PFSK-1 (cell line): ENCODE measurements around the gene TTF1.

ENCODE experiments used
- FOXP2 ChIP-seq: optimal IDR thresholded peaks from 2 replicates; pipeline ENCODE3; 2011; ENCODE audit warnings: borderline replicate concordance, control low read depth, inconsistent platforms; ENCODE audit not compliant: insufficient read depth; ENCODE audit errors: extremely low read length, extremely low read depth
- POLR2AphosphoS5 ChIP-seq: IDR thresholded peaks from 2 replicates; pipeline ENCODE4 v1.6.1; 2012; ENCODE audit warnings: low read depth, mild to moderate bottlenecking, control low read depth, low read length, moderate library complexity
- SIN3A ChIP-seq: IDR thresholded peaks from 2 replicates; pipeline ENCODE4 v1.6.1; 2012; ENCODE audit warnings: mild to moderate bottlenecking, low read length, moderate library complexity, borderline replicate concordance; ENCODE audit not compliant: insufficient read depth
- TAF1 ChIP-seq: IDR thresholded peaks from 2 replicates; pipeline ENCODE4 v1.6.1; 2012; ENCODE audit warnings: low read length, control low read depth, borderline replicate concordance; ENCODE audit not compliant: insufficient read depth
- TF ChIP-seq, protein P1 (sequence below), 2 experiments: IDR thresholded peaks; 2 replicates each; pipeline versions ENCODE4 v1.6.1 to v1.8.0; 2011 to 2012; ENCODE audit warnings: low read depth in 2 of 2, low read length in 2 of 2, control low read depth in 1 of 2, inconsistent platforms in 1 of 2, mild to moderate bottlenecking in 1 of 2, moderate library complexity in 1 of 2; ENCODE audit not compliant: insufficient read depth in 1 of 2

TTF1 gene

DNA sequence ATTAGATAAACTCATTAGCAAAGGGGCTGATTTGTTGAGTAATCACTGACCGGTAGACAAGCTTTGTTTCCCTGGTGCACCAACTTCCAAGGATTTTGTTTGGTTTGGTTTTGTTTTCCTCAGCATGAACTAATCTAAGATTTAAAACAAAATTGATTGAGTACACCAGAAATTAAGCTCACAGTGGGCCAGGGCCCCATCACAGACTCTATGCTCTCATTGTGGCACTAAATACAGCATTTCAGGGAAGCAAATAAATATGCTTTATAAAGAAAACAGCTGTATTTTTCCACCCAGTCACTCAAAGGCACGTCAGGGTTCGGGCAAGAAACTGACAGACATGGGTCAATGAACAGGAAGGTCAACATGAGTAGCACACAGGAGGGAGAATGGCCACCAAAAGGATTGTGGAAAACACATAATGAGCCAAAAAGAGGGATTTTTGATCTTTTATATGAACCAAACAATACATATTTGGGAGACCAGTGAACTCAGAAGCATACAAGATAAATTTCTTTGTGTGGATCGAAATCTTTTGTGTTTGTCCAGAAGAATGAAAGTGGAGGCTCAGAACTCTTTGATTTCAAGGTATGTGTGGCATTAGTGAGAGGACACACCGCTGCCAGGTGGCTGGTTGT is 12.2 kb upstream of the TTF1 start:
- no peak for TF ChIP-seq SIN3A
- TF ChIP-seq POLR2AphosphoS5: no peak
- TF ChIP-seq TAF1: no peak
- TF ChIP-seq, protein P1, sequence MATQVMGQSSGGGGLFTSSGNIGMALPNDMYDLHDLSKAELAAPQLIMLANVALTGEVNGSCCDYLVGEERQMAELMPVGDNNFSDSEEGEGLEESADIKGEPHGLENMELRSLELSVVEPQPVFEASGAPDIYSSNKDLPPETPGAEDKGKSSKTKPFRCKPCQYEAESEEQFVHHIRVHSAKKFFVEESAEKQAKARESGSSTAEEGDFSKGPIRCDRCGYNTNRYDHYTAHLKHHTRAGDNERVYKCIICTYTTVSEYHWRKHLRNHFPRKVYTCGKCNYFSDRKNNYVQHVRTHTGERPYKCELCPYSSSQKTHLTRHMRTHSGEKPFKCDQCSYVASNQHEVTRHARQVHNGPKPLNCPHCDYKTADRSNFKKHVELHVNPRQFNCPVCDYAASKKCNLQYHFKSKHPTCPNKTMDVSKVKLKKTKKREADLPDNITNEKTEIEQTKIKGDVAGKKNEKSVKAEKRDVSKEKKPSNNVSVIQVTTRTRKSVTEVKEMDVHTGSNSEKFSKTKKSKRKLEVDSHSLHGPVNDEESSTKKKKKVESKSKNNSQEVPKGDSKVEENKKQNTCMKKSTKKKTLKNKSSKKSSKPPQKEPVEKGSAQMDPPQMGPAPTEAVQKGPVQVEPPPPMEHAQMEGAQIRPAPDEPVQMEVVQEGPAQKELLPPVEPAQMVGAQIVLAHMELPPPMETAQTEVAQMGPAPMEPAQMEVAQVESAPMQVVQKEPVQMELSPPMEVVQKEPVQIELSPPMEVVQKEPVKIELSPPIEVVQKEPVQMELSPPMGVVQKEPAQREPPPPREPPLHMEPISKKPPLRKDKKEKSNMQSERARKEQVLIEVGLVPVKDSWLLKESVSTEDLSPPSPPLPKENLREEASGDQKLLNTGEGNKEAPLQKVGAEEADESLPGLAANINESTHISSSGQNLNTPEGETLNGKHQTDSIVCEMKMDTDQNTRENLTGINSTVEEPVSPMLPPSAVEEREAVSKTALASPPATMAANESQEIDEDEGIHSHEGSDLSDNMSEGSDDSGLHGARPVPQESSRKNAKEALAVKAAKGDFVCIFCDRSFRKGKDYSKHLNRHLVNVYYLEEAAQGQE (IDR thresholded peaks at IDR 0.05; ENCODE audit: insufficient read depth in 1 of 2, low read depth in 2 of 2, low read length in 2 of 2): no peak
- no peak for TF ChIP-seq FOXP2

DNA sequence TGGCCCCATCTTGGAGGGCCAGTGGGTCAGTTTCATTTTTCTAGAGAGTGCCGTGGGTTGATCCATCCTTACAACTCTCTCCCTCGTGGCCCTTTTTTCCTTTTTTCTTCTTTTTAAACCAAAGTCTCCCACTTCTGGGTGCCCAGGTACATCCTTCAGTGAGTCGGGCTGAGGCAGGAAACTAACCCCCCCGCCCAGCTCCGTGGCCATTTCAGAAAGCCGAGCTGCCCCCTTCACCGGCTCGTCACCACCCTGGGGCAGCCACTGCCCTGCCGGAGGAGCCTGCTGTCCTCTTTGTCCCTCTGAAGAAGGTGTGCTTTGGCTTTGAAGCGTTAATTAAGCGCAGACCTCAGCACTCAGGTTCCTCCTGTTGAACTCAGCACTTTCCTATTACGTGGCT is 8.5 kb upstream of the TTF1 start:
- TF ChIP-seq FOXP2 (no peak), TAF1 (no peak), POLR2AphosphoS5 (no peak), SIN3A (no peak)
- TF ChIP-seq, protein P1 (IDR thresholded peaks at IDR 0.05; ENCODE audit: insufficient read depth in 1 of 2, low read depth in 2 of 2, low read length in 2 of 2): no peak

DNA sequence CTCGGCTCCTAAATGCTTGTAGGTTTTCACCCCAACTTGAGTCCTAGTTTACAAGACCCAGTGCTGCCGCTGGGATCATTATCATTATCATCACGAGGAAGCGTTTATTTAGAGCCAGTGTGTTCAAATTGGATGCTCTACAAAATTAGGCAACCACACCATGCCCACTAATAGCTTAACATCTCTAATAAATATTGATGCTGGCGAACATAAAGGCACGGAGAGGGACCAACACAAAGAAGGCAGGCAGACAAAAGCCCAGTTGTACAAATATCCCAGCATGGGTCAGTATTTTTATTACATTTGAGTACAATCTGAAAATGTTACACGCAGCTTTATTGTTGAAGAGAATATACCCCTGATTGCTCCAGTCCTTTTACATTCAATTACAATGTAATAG is 8.1 kb upstream of the TTF1 start:
- TF ChIP-seq TAF1 (no peak), SIN3A (no peak), POLR2AphosphoS5 (no peak), FOXP2 (no peak)
- TF ChIP-seq, protein P1 (IDR thresholded peaks at IDR 0.05; ENCODE audit: insufficient read depth in 1 of 2, low read depth in 2 of 2, low read length in 2 of 2): no peak

DNA sequence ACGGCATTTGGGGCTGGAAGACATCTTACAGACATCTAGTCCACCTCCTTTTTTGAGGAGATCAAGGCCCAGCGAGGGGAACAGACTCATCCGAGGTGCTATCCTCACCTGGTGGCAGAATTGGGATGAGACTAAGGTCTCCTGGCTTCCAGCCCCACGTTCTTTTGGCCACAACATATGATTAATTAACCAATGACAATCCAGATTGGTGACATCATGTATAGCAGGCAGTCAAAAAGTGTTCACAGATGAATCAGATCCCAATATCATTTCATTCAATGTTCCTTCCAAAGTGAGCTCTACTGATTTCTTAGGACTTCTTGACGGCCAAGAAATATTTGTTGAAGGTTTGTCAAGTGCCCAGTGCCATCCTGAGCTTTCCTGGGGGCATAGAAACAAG is 7.3 kb upstream of the TTF1 start:
- TF ChIP-seq FOXP2: no peak
- TF ChIP-seq SIN3A: no peak
- no peak for TF ChIP-seq POLR2AphosphoS5
- TF ChIP-seq, protein P1 (IDR thresholded peaks at IDR 0.05; ENCODE audit: insufficient read depth in 1 of 2, low read depth in 2 of 2, low read length in 2 of 2): no peak
- no peak for TF ChIP-seq TAF1

DNA sequence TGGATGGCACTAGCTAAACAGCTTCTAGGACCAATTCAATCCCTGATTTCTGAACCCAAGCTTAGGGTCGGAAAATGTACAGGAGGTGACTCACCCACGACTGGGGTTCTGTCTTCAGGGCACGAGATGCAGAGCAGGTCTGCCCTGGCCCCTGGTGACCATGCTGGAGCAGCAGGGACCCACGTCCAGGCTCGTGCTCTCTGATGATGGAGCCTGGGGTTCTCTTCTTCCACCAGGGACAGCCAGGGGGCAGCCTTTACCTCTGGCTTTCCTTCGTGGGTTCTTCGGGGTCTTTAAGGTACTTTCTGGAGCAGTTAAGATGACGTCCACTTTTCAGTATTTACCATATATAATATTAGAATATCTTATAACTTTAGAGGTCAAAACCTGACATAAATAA is 5.4 kb upstream of the TTF1 start:
- no peak for TF ChIP-seq SIN3A
- TF ChIP-seq, protein P1 (IDR thresholded peaks at IDR 0.05; ENCODE audit: insufficient read depth in 1 of 2, low read depth in 2 of 2, low read length in 2 of 2): no peak
- no peak for TF ChIP-seq FOXP2
- TF ChIP-seq TAF1: no peak
- TF ChIP-seq POLR2AphosphoS5: no peak
